Cerebellar nuclear complex (tissue), 1 donor: ENCODE measurements around the gene EZH2.

ENCODE experiments used
- DNase-seq, 2 experiments: peaks; one replicate each; lab custom pipeline; 2025; lab: John Stamatoyannopoulos, UW

EZH2 gene

DNA sequence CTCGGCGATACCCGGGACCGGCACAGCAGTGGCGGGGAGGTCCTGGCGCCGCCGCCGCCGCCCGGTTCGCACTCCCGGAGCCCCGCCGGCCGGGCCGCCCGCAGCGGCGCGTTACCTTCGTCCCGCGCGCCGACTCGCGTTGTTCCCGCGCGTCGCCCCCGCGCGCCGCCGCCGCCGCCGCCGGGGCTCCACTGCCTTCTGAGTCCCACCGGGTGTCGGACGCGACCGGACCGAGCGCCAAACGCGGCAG, at the start of gene EZH2:
TSS of gene EZH2 (minus strand) at position 243 of the 250 bp plus-strand sequence. CDS start 36,993 bp downstream, outside the sequence.
- DNase-seq, result no peak

DNA sequence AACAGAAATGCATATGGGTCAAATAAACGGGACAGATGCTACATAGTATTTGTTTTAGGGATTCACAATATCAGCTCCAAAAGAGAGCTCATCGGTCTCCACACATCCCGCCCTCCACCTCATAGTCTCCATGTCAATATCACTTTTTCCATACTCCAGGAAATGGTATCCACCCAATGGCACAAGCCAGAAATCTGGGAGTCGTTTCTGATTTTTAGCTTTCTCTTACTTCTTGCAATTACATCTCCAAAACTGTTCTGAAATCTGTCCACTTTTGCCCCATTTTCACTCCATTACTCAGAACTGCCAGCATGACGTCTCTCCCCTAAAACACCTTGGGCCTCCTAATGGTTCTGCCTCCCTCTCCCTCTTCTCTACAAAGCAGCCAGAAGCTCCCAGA, 47.4 kb upstream of the EZH2 start:
- DNase-seq, result no peak

DNA sequence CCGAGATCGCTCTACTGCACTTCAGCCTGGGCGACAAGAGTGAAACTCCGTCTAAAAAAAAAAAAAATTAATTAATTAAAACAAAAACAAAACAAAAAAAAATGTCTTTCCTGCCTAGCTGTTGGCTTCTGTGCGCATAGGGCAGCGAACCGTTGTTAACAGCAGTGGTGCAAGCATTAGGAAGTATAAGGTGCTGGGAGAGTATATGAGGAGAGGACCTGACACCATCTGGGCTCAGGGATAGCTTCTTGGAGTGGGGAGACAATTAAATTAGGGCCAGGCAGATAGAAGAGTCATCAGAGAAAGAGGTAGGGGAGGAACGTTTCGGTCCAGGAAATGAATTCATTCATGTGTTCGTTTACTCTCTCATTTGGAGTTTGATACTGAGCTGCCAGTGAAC, 46.2 kb upstream of the EZH2 start:
- no peak for DNase-seq

- DNase-seq, result no peak
These were observed 45.1 kb upstream of the EZH2 start for GRCh38 chr7:148929176-148929575.

GRCh38 chr7:148927123-148928045, 43.3 kb upstream of the EZH2 start:
- DNase-seq, result no peak

DNA sequence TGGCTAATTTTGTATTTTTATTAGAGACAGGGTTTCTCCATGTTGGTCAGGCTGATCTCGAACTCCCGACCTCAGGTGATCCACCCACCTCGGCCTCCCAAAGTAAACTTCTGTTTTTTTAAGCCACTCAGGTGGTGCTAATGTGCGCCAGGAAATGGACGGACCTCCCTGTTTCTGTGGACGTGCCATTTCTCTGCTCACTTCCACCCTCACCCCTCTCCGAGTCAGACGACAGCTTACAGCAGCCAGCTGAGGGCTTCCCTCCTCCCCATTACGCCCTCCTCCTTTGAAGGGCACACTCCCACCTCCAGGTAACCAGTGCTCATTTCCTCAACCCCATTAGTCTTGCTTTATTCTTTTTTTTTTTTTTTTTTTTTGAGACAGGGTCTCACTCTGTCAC, 41.7 kb upstream of the EZH2 start:
- DNase-seq, result no peak

DNA sequence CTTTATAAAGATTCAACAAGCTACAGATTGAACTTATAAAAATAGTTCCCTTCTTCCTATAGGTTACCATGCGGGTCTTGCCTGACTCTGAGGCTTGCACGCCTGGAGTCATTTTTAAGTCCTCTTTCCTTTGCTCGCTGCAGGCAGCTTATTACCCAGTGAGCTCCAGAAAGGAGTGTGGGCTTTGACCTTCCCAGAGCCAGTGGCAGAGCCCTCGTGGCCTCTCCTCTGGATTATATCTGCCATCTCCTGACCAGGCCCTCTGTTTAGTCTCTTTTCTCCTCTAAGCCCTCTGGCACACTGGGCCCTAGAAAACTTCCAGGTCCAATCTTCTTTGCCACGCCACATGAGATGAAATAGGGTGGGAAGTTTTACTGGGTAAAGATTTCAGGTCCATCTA, 39.9 kb upstream of the EZH2 start:
- no peak for DNase-seq

DNA sequence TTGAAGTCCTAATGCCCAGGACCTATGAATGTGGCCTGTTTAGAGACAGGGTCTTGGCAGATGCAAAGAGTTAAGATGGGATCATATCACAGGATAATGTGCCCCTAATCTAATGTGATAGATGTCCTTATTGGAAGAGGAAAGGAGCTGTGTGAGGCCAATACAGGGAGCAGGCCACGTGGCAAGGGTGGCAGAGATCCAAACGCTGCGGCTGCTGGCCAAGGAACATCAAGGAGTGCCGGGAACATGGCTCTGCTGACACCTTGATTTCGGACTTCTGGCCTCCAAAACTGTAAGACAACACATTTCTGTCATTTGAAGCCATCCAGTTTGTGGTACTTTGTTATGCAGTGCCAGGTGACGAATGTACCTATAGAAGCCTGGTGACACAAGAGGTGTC, 37.7 kb upstream of the EZH2 start:
- DNase-seq, result no peak

DNA sequence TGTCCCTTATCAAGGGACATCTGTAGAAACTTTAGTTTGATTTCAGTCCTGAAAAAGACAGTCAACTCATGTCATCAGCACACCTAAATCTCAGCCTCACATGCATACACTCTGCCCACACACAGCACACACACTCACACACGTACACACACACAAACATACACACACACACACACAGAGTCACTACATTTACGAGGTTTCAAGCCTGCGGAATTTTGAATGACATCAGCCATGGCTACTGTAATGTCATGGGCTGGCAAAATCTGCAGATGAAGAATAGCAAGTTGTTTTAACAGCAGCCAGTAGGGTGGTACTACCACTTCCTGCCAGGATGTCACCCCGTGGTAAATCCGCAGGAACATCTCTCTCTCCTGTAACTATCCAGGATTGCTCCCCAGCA, 37.1 kb upstream of the EZH2 start:
- no peak for DNase-seq

- DNase-seq, result no peak
These were observed 35.8 kb upstream of the EZH2 start for GRCh38 chr7:148919859-148920258.

- no peak for DNase-seq
These were observed 34.0 kb upstream of the EZH2 start for GRCh38 chr7:148918058-148918596.

DNA sequence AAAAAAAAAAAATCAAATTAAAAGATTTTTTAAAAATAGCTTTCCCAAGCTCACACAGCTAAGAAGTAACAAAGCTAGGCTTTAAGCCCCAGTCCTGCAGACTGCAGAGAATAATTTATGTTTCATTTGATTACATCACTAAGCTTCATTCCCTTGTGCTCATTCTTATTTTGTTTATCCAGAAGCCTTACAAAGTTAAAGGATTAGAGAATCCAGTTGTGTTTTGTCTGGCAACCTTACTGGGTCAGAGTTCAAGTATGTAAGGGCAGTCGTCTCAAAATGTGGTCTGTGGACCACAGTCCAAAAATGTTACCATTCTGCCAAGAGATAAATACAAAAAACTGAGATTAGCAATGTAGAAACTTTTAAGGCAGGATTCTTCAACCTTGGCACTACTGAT, 32.1 kb upstream of the EZH2 start:
- DNase-seq, result no peak

- no peak for DNase-seq
These were observed 31.1 kb upstream of the EZH2 start for GRCh38 chr7:148915211-148915610.

DNA sequence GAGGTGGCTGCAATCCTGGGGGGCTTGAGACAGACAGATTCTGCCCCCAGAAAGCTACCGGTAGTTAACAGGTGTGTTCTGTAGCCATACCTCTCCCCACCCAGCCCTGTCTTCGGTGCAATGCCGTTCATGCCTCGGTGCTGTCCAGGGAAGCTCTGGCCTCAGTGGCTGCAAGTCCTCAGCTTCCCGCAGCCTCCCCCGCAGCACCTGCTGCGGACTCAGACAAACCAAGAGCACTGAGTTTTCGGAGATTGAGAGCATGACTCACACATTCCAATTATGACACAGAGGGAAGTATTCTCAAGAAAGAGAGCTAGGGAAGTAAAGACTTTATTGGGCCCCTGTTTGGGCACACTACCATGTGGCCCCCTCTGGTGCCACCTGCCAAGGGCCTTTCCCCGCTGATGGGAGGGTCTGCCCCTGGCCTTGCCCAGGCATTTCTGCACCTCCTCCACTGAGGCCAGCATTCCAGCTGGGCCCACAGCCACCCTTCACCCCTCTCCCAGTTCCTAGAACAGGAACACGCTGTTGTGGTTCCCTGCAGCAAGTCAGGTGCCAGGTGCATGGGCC, 30.2 kb upstream of the EZH2 start:
- no peak for DNase-seq

- DNase-seq, result no peak
These were observed 28.9 kb upstream of the EZH2 start for GRCh38 chr7:148912758-148913541.

GRCh38 chr7:148912151-148912550, 28.1 kb upstream of the EZH2 start:
- DNase-seq, result no peak

DNA sequence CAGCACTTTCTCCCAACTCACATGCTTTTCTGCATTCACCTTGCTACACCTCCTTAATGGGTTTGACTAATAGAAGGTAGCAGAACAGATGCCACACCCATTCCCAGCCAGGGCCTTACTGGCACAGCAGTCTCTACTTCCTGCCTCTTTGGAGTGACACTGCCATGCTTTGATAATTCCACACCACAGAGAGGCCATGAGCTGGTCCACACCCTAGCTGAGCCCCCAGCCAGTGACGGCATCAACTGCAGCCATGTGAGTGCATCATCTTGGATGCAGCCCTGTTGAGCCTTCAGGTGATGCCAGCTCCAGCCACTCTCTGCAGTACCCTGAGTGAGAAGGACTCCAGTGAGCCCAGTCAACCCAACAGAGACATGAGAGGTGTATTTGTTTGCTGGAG, 27.5 kb upstream of the EZH2 start:
- no peak for DNase-seq

- DNase-seq, result no peak
These were observed 25.5 kb upstream of the EZH2 start for GRCh38 chr7:148909568-148909967.

DNA sequence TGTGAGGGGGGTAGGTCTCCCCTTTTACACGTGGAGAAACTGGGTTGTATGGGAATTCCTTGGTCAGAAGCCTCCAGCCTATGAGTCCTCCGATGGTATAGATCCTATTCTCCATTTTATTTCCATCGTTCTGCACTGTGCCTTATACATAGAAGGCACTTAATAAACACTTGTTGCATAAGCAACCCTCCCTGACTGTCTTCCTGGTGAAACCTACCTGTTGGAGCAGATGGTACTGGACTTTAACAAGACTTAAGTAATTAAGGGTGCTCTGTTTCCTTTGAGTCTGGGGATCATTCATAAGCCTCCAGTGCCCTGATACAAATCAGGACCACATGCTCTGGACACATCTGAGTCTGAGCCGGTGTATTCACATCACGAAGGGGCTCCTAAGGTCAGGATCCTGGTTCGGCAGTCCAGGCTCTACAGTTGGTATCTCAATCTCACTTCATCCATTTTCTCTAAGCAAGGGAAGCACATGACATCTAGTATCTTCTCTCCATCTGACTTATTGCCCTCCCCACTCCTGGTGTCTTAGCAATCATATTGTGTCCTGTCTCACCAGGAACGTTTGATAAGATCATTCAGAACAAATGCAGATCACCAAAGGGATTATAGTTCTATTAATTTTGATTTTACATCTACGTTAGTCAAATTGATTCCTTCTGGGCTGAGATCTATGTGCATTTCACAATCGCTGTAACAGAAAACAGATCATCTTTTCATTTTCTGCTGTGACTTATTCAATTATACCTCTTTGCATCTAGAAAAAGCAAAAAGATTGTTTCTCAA, 22.8 kb upstream of the EZH2 start:
- no peak for DNase-seq

- DNase-seq, result no peak
These were observed 21.1 kb upstream of the EZH2 start for GRCh38 chr7:148905093-148905666.

- DNase-seq, result no peak
These were observed 19.4 kb upstream of the EZH2 start for GRCh38 chr7:148903504-148903903.

DNA sequence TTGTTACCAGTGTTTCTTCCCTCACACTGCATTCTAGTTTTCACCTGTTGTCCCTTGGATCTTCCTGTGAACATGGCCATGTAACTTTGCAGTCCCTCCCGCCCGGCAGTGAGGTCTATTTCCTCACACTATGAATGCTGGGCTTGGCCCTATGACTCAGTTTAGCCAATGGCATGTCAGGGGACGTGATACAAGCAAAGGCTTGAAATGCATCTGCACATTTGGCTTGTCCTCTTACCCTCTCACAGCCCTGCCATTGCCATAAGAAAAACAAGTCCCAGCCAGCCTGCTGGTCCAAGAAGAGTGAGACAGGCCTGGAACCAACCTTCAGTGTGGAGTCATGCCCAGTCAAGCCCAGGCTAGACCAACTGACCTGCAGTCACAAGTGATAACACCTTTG, 17.1 kb upstream of the EZH2 start:
- DNase-seq, result no peak
